ENCODE results near the gene RNF39.
"Not testable (repeated sequence)": the region's sequence is repeated elsewhere in the genome, so short reads cannot be mapped to it uniquely, and the experiment has no call there.

RNF39 gene, protein sequence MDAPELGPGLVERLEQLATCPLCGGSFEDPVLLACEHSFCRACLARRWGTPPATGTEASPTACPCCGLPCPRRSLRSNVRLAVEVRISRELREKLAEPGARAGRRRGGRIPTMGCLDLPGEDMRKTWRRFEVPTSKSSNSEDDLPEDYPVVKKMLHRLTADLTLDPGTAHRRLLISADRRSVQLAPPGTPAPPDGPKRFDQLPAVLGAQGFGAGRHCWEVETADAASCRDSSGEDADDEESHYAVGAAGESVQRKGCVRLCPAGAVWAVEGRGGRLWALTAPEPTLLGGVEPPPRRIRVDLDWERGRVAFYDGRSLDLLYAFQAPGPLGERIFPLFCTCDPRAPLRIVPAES

GRCh38 chr6:30075094-30075789, at the start of gene RNF39:
TSS of gene RNF39 (minus strand) at chr6:30075769. CDS start at chr6:30075585, 184 bp downstream.
- no peaks in the 10 kb centered on the region; the same call in 1 of the 2 replicates for H3K36me3 ChIP-seq (ENCODE audit: insufficient read depth, low read length)
- H3K9ac ChIP-seq (ENCODE audit: insufficient read length), result no peak within 1 kb of the TSS
- no peaks in the 10 kb centered on the region for H3K9me3 ChIP-seq (ENCODE audit: low read depth, low read length)
- TF ChIP-seq FOXP2 (optimal IDR thresholded peaks at IDR 0.05; ENCODE audit: control extremely low read depth, extremely low read length, insufficient read depth) (no peak), POLR2AphosphoS5 (IDR thresholded peaks at IDR 0.05; ENCODE audit: borderline replicate concordance, low read depth, low read length) (no peak), EZH2 (IDR thresholded peaks at IDR 0.05) (no peak)
- DNase-seq (ENCODE audit: low read depth, low spot score), result no peak
- H3K27ac ChIP-seq, result no peak within 1 kb of the TSS
- peak within 1 kb of the TSS; percentile 60 for H3K4me3 ChIP-seq

DNA sequence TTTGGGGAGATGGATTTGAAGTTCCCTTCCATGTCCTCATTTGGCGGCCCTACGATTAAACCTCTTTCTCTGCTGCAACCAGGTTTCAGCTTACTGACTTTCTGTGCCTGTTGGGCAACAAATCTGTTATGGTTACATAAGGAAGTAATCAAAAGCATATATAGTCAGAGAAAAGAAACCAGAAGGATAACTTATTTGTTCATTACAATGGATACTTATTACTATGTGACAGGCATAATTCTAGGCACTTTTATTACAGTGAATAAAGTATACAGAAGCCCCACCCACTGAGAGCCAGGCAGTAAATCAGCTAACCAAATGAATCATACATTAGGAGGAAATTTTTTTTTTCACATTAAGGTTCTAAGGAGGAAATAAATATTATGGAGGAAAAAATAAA, 46.9 kb upstream of the RNF39 start:
- TF ChIP-seq EZH2 (IDR thresholded peaks at IDR 0.05), result no peak
- TF ChIP-seq POLR2AphosphoS5 (IDR thresholded peaks at IDR 0.05; ENCODE audit: borderline replicate concordance, low read depth, low read length), result no peak
- TF ChIP-seq FOXP2 (optimal IDR thresholded peaks at IDR 0.05; ENCODE audit: control extremely low read depth, extremely low read length, insufficient read depth), result no peak
- no peaks in the 10 kb centered on the region for H3K36me3 ChIP-seq (ENCODE audit: insufficient read depth, low read length)
- H3K4me3 ChIP-seq, result no peak overlapping the region
- no peaks in the 10 kb centered on the region for H3K9me3 ChIP-seq (ENCODE audit: low read depth, low read length)
- H3K27ac ChIP-seq, result no peak overlapping the region
- DNase-seq (ENCODE audit: low read depth, low spot score), result no peak
- H3K9ac ChIP-seq (ENCODE audit: insufficient read length), result no peak overlapping the region

- no peak overlapping the region for H3K9ac ChIP-seq (ENCODE audit: insufficient read length)
- H3K4me3 ChIP-seq, result no peak overlapping the region
- TF ChIP-seq POLR2AphosphoS5 (IDR thresholded peaks at IDR 0.05; ENCODE audit: borderline replicate concordance, low read depth, low read length) (no peak), EZH2 (IDR thresholded peaks at IDR 0.05) (no peak)
- H3K27ac ChIP-seq, result no peak overlapping the region
- H3K36me3 ChIP-seq (ENCODE audit: insufficient read depth, low read length), result no peaks in the 10 kb centered on the region
- no peak for DNase-seq (ENCODE audit: low read depth, low spot score)
- H3K9me3 ChIP-seq (ENCODE audit: low read depth, low read length), result no peaks in the 10 kb centered on the region
Measured at GRCh38 chr6:30121446-30122366, 46.1 kb upstream of the RNF39 start.

DNA sequence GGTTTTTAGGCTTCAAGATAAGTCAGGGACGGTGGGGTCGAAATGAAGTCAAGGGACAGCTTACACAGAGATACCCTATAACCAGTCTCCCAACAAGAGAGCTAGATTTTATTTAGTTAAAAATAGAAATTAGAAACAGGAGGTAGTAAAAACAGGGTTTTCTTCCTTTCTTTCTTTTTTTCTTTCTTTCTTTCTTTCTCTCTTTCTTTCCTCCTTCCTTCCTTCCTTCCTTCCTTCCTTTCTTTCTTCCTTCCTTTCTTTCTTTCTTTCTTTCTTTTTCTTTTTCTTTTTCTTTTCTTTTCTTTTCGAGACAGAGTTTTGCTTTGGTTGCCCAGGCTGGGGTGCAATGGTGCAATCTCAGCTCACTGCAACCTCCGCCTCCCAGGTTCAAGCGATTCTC, 43.1 kb upstream of the RNF39 start:
- not testable (repeated sequence) for DNase-seq (ENCODE audit: low read depth, low spot score); H3K9me3 ChIP-seq (ENCODE audit: low read depth, low read length); H3K36me3 ChIP-seq (ENCODE audit: insufficient read depth, low read length); H3K4me3 ChIP-seq; H3K27ac ChIP-seq; H3K9ac ChIP-seq (ENCODE audit: insufficient read length)

DNA sequence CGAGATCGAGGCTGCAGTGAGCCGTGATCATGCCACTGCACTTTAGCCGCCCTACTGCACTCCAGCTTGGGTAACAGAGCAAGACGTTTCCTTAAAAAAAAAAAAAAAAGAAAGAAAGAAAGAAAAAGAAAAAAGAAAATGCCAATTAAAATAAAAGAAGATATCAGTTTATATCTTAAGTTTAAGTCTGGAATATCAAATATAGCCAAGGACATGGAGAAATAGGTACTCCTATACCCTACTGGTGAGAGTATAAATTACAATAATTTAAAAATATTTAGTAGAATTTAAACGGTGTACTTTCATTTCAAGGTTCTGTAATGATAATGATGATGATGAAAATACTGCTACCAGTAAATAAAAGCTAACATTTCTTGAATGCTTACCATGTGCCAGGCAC, 41.2 kb upstream of the RNF39 start:
- H3K9ac ChIP-seq (ENCODE audit: insufficient read length), result no peak overlapping the region
- H3K4me3 ChIP-seq, result no peak overlapping the region
- no peaks in the 10 kb centered on the region for H3K9me3 ChIP-seq (ENCODE audit: low read depth, low read length)
- no peak for DNase-seq (ENCODE audit: low read depth, low spot score)
- TF ChIP-seq EZH2 (IDR thresholded peaks at IDR 0.05) (no peak), POLR2AphosphoS5 (IDR thresholded peaks at IDR 0.05; ENCODE audit: borderline replicate concordance, low read depth, low read length) (no peak), FOXP2 (optimal IDR thresholded peaks at IDR 0.05; ENCODE audit: control extremely low read depth, extremely low read length, insufficient read depth) (no peak)
- H3K36me3 ChIP-seq (ENCODE audit: insufficient read depth, low read length), result no peaks in the 10 kb centered on the region
- H3K27ac ChIP-seq, result no peak overlapping the region

DNA sequence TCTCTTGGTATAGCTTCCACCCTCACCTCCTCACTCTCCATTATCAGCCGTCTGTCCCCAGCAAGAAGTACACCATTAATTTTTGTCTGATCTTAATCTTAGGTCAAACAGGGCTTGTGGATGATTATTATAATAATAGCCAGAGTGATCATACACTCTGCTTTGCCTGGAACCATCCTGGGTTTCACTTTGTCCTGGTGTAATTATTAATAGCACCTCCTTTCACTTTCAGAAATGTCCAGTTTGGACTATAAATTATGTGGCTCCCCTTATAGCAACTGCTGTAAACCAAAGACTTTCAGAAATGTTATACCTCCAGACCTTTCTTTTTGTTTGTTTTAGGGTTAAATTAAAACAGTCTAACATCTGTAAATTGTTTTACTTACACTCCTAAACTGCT, 38.3 kb upstream of the RNF39 start:
- H3K4me3 ChIP-seq, result no peak overlapping the region
- TF ChIP-seq POLR2AphosphoS5 (IDR thresholded peaks at IDR 0.05; ENCODE audit: borderline replicate concordance, low read depth, low read length), result no peak

DNA sequence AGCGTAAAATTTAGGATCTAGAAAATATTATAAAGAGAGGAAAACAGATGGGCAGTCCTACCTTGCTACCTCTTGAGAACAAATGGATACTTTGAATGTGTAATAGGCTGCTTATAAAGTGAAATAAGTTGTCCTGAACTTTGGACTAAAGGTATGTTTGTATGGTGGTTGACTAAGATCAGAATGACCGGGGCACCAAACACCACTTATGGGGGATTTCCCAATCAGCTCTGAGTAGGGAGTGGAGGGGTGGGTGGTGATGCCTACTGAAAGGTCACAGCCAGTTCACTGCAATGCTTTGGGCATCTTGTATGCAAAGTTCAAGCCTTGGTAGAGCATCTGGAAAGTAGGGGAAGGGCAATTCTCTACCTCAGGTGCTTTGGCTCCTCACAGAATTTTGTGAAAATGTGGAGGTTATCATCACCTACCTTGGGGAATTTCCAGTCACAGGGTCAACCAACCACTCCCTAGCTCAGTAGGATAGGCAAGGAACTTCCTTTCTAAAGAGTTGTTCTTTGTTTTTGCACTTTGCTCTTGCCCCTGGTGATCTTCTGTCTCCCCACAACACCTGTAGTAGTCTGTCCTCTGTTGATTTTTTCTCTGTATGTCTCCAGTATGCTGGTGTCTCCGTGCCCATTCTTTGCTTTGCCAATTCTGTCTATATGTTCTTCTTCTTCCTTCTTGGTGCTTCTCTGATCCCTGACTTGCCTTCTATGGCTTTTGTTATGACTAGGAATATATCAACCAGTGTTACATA, 37.6 kb upstream of the RNF39 start, which contains the start of gene TRIM31:
Gene TRIM31, minus strand, starts transcription at position 88 of the 757 bp plus-strand sequence. CDS start 285 bp downstream, outside the sequence.
- no peak for DNase-seq (ENCODE audit: low read depth, low spot score)
- TF ChIP-seq POLR2AphosphoS5 (IDR thresholded peaks at IDR 0.05; ENCODE audit: borderline replicate concordance, low read depth, low read length) (no peak), FOXP2 (optimal IDR thresholded peaks at IDR 0.05; ENCODE audit: control extremely low read depth, extremely low read length, insufficient read depth) (no peak), EZH2 (IDR thresholded peaks at IDR 0.05) (no peak)
- H3K9ac ChIP-seq (ENCODE audit: insufficient read length), result no peak within 1 kb of the TSS
- H3K9me3 ChIP-seq (ENCODE audit: low read depth, low read length), result no peaks in the 10 kb centered on the region
- H3K4me3 ChIP-seq, result no peak within 1 kb of the TSS
- no peak within 1 kb of the TSS for H3K27ac ChIP-seq
- no peaks in the 10 kb centered on the region for H3K36me3 ChIP-seq (ENCODE audit: insufficient read depth, low read length)

More for the DNA sequence above, 38.3 kb upstream of the RNF39 start:
- no peaks in the 10 kb centered on the region for H3K36me3 ChIP-seq (ENCODE audit: insufficient read depth, low read length)
- no peak for DNase-seq (ENCODE audit: low read depth, low spot score)
- H3K9ac ChIP-seq (ENCODE audit: insufficient read length), result no peak overlapping the region
- H3K9me3 ChIP-seq (ENCODE audit: low read depth, low read length), result no peaks in the 10 kb centered on the region
- H3K27ac ChIP-seq, result no peak overlapping the region

Measured in SK-N-MC (cell line).